ENCODE measurements around the gene TMEM234.
"Not testable (repeated sequence)": the region's sequence is repeated elsewhere in the genome, so short reads cannot be mapped to it uniquely, and the experiment has no call there.

TMEM234 gene

GRCh38 chr1:32221980-32222755 lies at the start of gene TMEM234, which contains the start of gene EIF3I:
Gene TMEM234, minus strand, starts transcription at chr1:32222353. Its CDS starts 31 bp downstream, at chr1:32222322.
Gene EIF3I, plus strand, starts transcription at chr1:32222407. Its CDS starts 35 bp downstream, at chr1:32222442.
- DNase-seq (ENCODE audit: low read depth in 1 of 2, low spot score in 1 of 2): peak; percentile 79 to 86

- no peak for DNase-seq (ENCODE audit: low read depth in 1 of 2, low spot score in 1 of 2)
These were observed 47.6 kb upstream of the TMEM234 start for GRCh38 chr1:32269744-32270143.

GRCh38 chr1:32266921-32267591 lies 44.9 kb upstream of the TMEM234 start:
- no peak for DNase-seq (ENCODE audit: low read depth in 1 of 2, low spot score in 1 of 2)

- DNase-seq (ENCODE audit: low read depth in 1 of 2, low spot score in 1 of 2): no peak
These were observed 43.7 kb upstream of the TMEM234 start for GRCh38 chr1:32265846-32266245.

- no peak for DNase-seq (ENCODE audit: low read depth in 1 of 2, low spot score in 1 of 2)
These were observed 41.6 kb upstream of the TMEM234 start for GRCh38 chr1:32263744-32264143.

- not testable (repeated sequence) for DNase-seq (ENCODE audit: low read depth in 1 of 2, low spot score in 1 of 2)
These were observed 41.1 kb upstream of the TMEM234 start for GRCh38 chr1:32263236-32263593.

GRCh38 chr1:32257227-32257508 lies 35.0 kb upstream of the TMEM234 start:
- no peak for DNase-seq (ENCODE audit: low read depth in 1 of 2, low spot score in 1 of 2)

GRCh38 chr1:32256473-32257226 lies 34.5 kb upstream of the TMEM234 start:
- no peak for DNase-seq (ENCODE audit: low read depth in 1 of 2, low spot score in 1 of 2)

- no peak for DNase-seq (ENCODE audit: low read depth in 1 of 2, low spot score in 1 of 2)
These were observed 33.2 kb upstream of the TMEM234 start for GRCh38 chr1:32255072-32256071.

GRCh38 chr1:32250893-32251716 lies 29.0 kb upstream of the TMEM234 start, which contains the start of gene LCK:
Gene LCK, plus strand, starts transcription at chr1:32251265. Its CDS starts 23,065 bp downstream, at chr1:32274330.
- peak; percentile 41 to 43 for DNase-seq (ENCODE audit: low read depth in 1 of 2, low spot score in 1 of 2)

- peak; percentile 65 to 67 for DNase-seq (ENCODE audit: low read depth in 1 of 2, low spot score in 1 of 2)
These were observed 27.8 kb upstream of the TMEM234 start for GRCh38 chr1:32249831-32250525.

- peak; percentile 57 to 65 for DNase-seq (ENCODE audit: low read depth in 1 of 2, low spot score in 1 of 2)
These were observed 26.1 kb upstream of the TMEM234 start for GRCh38 chr1:32247983-32248889.

GRCh38 chr1:32247452-32247851 lies 25.3 kb upstream of the TMEM234 start:
- no peak for DNase-seq (ENCODE audit: low read depth in 1 of 2, low spot score in 1 of 2)

- no peak for DNase-seq (ENCODE audit: low read depth in 1 of 2, low spot score in 1 of 2)
These were observed 24.7 kb upstream of the TMEM234 start, which contains the start of gene FAM167B for GRCh38 chr1:32246888-32247273. Gene FAM167B, plus strand, starts transcription at chr1:32247222. Its CDS starts 200 bp downstream, at chr1:32247422.

GRCh38 chr1:32242341-32242851 lies 20.2 kb upstream of the TMEM234 start:
- no peak for DNase-seq (ENCODE audit: low read depth in 1 of 2, low spot score in 1 of 2)

- no peak for DNase-seq (ENCODE audit: low read depth in 1 of 2, low spot score in 1 of 2)
These were observed 19.0 kb upstream of the TMEM234 start for GRCh38 chr1:32241001-32241763.

All from activated T-helper 1 cell treated with anti-CD3 and anti-CD28 coated beads, Interleukin-2, amount 50 U/mL, for 16 hours (primary cell).